CD4-positive, alpha-beta T cell treated with Interferon alpha-2 for 1 hour (primary cell): Measurements from ENCODE around the gene EPOP.
"Not testable (repeated sequence)": the region's sequence is repeated elsewhere in the genome, so short reads cannot be mapped to it uniquely, and the experiment has no call there.

Experiments used
- DNase-seq, 2 donors: peaks; one replicate each; pipeline ENCODE4 v3.0.0-alpha.2; 2020 to 2022

The EPOP gene

DNA sequence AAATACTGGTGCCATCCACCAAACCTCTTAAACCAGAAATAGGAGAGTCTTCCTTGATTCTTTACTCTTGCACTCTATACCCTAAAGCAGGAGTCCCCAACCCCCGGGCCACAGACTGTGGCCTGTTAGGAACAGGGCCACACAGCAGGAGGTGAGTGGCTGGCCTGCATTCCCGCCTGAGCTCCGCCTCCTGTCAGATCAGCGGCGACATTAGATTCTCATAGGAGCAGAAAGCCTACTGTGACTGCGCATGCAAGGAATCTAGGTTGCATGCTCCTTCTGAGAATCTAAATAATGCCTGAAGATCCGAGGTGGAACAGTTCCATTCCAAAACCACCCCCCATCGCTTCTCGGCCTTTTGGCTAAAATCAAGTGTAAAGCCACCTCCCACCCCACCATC, 38.7 kb downstream of the EPOP start:
- no peak for DNase-seq

DNA sequence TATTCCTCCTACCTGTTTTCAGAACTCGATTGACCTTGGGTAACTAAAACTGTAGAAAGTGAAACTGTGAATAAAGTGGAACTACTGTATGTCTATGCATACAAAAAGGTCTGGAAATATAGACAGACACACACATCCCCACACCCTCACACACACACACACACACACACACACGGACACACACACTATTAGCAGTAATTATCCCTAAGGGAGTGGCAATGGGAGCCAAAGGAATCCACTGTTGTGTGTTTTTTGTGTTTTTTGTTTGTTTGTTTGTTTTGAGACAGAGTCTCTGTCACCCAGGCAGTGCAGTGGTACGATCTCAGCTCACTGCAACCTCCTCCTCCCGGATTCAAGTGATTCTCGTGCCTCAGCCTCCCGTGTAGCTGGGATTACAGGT, 42.4 kb downstream of the EPOP start:
- no peak for DNase-seq

GRCh38 chr17:38628441-38628840, 46.3 kb downstream of the EPOP start:
- DNase-seq: no peak

- DNase-seq: no peak
Observed at GRCh38 chr17:38627957-38628356, 46.8 kb downstream of the EPOP start.

DNA sequence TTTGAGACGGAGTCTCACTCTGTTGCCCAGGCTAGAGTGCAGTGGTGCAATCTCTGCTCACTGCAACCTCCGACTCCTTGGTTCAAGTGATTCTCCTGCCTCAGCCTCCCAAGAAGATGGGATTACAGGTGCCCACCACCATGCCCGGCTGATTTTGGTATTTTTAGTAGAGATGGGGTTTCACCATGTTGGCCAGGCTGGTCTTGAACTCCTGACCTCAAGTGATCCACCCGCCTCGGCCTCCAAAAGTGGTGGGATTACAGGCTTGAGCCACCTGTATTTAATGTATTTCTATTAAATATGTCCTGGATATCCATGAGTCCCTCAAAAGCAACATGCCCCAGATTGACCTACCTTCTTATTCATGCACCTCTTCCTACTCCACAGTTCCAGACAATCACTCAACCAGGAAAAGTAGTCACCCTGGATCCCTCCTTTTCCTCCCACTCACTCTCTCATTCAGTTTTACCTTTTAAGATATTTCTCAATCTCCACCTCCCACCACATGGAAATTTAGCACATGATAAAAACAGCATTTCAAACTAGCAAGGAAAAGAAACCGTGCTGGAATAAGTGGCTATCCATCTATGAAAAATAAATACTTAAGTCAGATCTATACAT, 48.0 kb downstream of the EPOP start:
- not testable (repeated sequence) for DNase-seq

GRCh38 chr17:38625482-38625881, 49.3 kb downstream of the EPOP start:
- no peak for DNase-seq

- peak in 1 of 2 donors; percentile 12 for DNase-seq
Observed at GRCh38 chr17:38624782-38625355, 49.9 kb downstream of the EPOP start.
